A172 (cell line): ENCODE measurements around the gene LTF. TPM values are rescaled to one million over a fixed set of nuclear protein-coding genes. Genes with fewer than 3 reads are reported as not detected.
A peak's percentile ranks its signal among the peaks of the same experiment; 100 is the strongest.
"Not testable (repeated sequence)": the region's sequence is repeated elsewhere in the genome, so short reads cannot be mapped to it uniquely, and the experiment has no call there.

Experiments used
- DNase-seq: peaks from one replicate; pipeline ENCODE4 v3.0.0-alpha.2; 2015; ENCODE audit warnings: low spot score
- total RNA-seq: library from RNA; depleted of rRNA; stranded (reverse); fragments of >200 nt; shearing (Covaris generic); gene quantifications from 2 replicates; pipeline ENCODE4 v1.2.3, GENCODE V29; 2014

LTF gene
- total RNA-seq, 1 experiment from 2014 or later = not detected

- DNase-seq = no peak
These were observed 21.9 kb downstream of the LTF start for GRCh38 chr3:46442576-46443530.

DNA sequence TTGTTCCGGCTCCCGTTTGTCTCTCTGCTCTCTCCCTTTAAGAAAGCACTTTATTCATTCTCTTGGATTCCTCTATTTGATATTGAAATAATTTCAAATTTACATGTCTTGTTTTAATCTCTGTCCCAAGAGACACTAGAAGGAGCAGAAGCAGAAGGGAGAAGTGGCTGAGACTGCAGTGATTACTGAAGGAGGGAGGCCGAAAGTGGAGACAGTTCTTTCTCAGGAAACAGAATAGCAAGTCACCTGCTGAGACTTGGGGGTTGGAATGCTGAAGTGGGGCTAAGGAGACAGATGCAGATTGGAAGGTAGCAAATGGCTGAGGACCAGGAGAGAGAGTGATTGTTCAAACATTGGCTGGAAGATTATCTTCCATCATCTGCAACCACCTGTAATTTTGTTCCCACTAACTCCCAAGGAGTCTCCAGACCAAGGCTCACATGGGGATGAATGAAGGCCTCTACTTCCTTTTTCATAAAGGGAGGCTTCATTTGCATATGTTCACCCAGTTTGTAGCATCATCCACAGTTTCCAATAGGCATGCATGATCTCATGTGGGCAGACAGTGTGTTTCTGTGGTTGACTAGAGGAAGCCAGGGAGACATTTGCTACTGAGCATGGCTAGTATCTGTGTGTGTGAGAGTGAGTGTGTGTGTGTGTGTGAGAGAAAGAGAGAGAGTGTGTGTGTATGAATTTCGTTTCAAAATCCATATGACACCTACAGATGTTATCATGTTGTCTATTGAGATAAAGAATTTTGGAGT lies 24.0 kb downstream of the LTF start:
- no peak for DNase-seq

- DNase-seq = no peak
These were observed 25.9 kb downstream of the LTF start for GRCh38 chr3:46438831-46439230.

DNA sequence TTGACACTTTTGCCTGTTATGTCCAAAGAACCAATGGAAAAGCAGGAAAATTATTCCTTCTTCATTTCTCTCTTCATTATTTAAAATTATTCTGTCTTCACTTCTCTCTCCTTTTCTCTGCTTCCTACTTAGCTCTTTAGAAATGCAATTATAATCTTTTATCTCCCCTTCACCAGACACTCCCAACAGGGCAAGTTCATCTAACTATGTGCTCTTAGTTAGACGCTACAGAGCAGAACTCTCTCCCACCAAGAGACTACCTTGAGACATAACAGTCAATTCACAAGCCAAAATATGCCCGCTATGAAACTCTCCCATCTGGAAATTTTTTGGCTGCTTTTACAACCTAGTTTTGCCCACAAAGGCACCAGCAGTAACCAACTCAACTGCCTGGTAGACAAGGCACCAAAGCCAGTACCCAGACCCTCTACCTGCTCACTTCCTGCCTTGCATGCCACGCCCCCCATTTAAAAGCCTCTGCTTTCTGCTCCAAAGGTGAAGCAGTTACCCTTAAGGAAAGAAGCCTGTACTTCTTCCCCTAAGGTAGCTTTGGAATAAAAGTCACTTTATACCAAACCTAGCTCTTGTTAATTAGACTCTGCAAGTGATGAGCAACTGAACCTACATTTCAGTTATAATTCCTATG lies 29.5 kb downstream of the LTF start:
- no peak for DNase-seq

GRCh38 chr3:46433841-46434240 lies 30.9 kb downstream of the LTF start:
- no peak for DNase-seq

- peak; percentile 45 for DNase-seq
These were observed 31.6 kb downstream of the LTF start for GRCh38 chr3:46433118-46433517.

- not testable (repeated sequence) for DNase-seq
These were observed 32.8 kb downstream of the LTF start for GRCh38 chr3:46431905-46432304.

- DNase-seq = not testable (repeated sequence)
These were observed 33.8 kb downstream of the LTF start for GRCh38 chr3:46430879-46431278.

DNA sequence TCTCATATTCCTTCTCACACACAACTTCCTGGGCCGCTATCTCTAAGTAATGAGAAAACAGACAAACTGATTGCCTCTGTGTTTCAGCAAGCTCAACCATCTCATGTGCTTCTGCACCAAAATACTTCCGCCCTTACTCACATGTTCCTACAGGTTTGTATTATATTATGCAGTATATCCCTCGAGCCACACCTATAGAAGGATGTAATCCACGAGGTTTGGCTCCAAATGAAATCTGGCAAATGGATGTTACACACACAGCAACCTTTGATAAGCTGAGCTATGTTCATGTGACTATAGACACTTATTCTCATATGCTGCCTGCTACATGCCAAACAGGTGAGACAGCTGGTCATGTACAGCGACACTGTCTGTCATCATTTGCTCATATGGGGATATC lies 35.0 kb downstream of the LTF start:
- no peak for DNase-seq

GRCh38 chr3:46429250-46429649 lies 35.5 kb downstream of the LTF start:
- no peak for DNase-seq

- DNase-seq = no peak
These were observed 36.5 kb downstream of the LTF start for GRCh38 chr3:46427916-46428833.

- DNase-seq = not testable (repeated sequence)
These were observed 37.3 kb downstream of the LTF start for GRCh38 chr3:46427404-46427803.

- DNase-seq = peak; percentile 80
These were observed 38.2 kb downstream of the LTF start for GRCh38 chr3:46426476-46426875.

DNA sequence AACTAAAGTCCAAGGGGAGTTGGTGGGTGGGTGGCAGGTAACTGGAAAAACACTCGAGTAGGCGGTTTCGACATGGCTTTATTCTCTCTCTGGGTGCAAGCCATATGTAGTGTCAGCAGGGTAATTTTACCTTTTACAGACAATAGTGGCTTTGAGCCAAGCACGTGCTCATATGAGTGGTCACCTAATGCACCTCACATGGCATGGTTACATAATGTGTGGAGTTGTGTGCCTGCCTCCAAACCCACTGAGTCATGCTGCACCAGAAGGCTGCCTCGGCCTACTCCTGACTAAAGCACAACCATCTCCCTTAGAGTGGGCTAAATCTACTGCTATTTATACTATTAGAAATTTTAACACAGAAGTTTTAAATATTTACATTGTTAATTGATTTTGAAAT lies 41.1 kb downstream of the LTF start:
- DNase-seq = peak; percentile 51

- peak; percentile 96 for DNase-seq
These were observed 42.1 kb downstream of the LTF start for GRCh38 chr3:46422617-46423016.

DNA sequence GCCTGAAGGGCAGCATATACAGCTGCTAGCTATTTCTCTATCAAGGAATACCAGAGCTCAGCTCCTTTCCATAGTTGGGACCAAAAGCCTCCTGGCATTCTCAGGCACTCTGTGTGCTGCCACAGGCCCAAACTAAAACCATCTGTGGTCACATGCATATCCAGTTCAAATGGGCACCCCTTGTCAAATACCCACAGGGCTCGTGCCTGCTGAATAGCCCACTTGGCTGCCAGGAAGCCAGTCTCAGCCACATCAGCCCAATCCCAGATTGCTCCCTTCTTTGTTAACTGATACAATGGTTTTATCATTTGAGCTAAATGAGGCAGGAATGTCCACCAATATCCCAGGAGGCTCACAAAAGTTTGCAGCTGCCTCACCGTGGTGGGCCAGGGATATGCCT lies 43.8 kb downstream of the LTF start:
- no peak for DNase-seq

GRCh38 chr3:46419816-46420215 lies 44.9 kb downstream of the LTF start:
- DNase-seq = no peak

DNA sequence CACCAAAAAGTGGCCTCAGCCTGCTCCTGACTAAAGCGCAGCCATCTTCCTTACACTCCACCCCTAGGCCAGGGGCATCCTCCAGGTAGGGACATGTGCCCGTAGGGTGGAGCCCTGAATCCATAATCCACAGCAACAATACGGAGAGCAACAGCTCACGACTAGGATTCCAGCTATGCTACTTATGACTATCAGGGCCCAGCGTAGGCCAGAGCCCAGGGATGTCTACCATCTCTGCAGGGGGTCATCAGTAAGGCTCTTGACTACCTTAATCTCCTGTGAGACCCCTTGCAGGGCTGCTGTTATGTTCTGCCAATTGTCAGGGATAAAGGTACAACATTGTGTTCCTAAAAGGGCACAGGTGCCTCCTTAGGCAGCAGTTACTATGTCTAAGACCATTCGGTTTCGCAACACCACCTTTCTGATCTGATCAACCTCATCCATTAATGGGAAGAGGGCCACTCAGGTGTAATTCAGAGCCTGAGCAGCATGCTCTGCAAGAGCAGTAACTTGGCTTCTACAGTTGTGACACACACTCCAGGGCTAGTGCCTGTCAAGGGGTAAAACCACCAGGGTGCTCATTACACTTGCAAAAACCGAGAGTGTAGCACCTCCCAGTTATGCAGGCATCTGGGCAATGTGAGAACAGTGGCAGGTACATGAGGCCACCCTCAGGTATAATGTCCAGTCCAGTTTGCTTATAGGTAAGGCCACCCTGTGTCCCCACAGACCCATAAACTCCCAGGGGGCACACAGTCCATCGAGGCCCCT lies 46.7 kb downstream of the LTF start:
- no peak for DNase-seq

DNA sequence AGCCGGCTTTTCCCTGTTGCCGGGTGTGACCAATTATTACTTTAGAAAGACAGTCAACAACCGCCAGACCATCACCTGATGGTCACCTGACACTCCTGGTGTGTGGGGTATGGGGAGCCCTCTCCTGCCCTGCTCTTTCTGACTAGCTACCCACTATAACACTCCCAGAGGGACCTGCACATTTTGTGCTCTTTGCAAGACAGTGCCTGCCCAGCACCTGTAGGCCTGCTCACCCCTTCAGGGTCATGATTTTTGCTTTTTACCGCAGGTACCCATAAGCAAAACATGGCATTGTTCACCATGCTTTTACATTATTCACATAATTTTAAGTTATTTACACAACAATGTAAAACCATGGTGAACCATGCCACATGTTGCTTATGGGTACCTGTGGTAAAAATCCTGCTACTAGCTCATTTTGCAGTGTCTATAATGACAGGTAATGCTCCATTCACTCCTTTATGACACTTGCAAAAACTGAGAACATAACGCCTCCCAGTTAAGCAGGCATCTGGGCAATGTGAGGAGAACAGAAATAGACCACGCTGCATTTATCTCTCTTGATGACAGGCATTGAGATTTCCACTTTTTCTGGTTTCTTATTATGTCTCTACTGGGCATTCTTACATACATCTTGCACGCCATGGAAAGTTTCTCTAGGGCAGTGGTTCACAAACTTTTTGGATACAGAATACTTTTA lies 47.7 kb downstream of the LTF start:
- no peak for DNase-seq
